GM12872 (cell line): ENCODE results near the gene ELFN1.

Source experiments
- TF ChIP-seq, protein P1 (sequence below): IDR thresholded peaks from 3 replicates; pipeline ENCODE4 v1.5.1; 2011; ENCODE audit warnings: low read depth, mild to moderate bottlenecking, low read length, moderate library complexity; ENCODE audit not compliant: insufficient read depth

The ELFN1 gene

DNA sequence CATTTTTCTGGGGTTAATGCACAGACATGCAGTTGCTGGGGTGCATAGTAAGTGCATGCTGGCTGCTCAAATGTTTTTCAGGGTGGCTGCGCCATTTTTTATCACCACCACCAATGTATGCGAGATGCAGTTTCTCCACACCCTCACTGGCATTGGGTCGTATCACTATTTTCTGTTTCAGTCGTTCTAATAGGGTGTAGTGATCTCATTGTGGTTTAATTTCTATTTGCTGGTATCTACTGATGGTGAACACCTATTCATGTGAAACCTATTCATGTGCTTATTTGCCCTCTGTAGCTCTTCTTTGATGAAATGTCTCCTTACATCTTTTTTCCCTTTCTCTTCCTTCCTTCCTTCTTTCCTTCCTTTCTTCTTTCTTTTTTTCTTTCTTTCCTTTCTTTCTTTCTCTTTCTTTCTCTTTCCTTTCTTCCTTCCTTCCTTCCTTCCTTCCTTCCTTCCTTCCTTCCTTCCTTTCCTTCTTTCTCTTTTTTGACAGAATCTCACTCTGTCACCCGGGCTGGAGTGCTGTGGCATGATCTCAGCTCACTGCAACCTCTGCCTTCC, 84.3 kb downstream of the ELFN1 start:
- TF ChIP-seq, protein P1, sequence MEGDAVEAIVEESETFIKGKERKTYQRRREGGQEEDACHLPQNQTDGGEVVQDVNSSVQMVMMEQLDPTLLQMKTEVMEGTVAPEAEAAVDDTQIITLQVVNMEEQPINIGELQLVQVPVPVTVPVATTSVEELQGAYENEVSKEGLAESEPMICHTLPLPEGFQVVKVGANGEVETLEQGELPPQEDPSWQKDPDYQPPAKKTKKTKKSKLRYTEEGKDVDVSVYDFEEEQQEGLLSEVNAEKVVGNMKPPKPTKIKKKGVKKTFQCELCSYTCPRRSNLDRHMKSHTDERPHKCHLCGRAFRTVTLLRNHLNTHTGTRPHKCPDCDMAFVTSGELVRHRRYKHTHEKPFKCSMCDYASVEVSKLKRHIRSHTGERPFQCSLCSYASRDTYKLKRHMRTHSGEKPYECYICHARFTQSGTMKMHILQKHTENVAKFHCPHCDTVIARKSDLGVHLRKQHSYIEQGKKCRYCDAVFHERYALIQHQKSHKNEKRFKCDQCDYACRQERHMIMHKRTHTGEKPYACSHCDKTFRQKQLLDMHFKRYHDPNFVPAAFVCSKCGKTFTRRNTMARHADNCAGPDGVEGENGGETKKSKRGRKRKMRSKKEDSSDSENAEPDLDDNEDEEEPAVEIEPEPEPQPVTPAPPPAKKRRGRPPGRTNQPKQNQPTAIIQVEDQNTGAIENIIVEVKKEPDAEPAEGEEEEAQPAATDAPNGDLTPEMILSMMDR: no peak

DNA sequence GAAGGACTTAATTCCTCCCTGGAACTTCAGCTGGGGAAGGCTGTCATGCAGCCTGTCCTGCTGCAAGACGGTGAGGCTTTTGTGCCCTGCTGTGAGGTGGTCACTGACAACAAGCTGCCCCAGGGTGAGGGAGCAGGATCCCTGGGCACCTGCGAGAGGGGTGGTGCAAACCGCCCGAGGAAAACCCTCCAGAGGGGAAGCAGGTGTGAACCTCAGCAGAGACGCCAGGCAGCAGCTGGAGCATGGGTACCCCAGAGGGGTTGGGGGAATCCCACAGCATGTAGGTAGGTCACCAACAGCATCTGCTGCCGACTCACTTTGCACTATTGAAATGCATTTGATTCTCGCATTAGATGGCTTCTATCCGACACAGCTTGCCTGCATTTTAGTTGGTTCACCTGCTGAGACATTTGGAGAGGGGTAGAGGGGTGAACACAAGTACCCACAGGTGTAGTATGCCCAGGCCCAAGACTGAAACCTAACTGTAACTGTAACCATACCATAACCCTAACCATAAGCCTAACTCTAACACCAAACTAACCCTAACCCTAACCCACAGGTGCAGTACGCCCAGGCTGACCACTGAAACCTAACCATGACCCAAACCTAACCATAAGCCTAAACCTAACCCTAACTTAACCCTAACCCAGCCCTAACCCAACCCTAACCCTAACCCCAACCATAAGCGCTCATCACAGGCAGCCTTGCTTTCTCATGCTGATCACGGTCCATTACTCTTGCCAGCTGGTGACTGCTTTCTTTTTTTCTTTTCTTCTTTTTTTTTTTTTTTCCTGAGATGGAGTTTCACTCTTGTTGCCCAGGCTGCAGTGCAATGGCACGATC, 85.9 kb downstream of the ELFN1 start:
- TF ChIP-seq, protein P1: no peak

DNA sequence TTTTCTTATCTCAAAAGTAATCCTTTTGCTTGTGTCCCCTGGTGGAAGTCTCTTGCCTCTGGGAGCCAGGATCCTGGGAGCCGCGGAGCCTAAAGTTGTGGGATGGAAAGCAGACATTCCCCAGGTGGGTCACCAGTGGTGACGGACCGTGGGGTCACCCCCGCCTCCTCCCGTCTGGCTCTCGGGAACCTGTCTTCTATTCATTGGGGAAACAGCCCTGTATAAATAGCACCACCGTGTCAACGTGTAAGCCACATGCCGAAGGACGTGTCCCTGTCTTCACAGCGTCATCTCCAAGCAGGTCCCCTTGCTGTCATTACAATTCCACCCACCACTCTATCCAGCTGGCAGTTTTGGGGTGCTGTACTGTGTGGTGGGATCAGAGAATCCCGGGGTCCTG, 87.5 kb downstream of the ELFN1 start:
- TF ChIP-seq, protein P1: no peak

DNA sequence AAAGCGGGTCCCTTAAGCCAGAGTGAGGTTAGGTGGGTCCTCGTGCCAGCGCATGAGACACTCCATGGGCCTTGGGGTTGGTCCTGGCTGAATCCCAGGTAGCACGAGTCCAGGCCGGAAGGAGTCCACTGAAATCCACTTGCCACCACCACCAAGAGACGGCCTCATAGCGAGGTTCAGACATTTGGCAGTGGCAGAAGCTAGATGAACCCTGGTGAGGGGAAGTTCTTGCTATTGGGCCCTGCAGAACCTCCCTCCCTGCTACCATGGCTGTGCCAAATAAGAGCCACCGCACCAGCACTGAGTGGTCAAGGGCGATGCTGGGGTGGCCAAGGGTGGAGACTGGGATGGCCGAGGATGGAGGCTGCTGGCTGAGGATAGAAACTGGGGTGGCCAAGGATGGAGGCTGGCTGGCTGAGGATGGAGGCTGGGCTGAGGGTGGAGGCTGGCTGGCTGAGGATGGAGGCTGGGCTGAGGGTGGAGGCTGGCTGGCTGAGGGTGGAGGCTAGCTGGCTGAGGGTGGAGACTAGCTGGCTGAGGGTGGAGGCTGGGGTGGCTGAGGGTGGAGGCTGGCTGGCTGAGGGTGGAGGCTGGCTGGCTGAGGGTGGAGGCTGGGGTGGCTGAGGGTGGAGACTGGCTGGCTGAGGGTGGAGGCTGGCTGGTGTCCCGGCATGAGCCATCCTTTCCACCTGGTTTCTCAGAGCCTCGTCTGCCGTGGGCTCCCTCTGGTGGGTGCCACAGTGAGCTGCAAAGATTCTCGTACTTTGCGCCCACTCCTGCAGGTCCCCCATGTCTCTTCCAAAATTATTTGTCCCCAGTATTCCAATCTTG, 88.2 kb downstream of the ELFN1 start:
- TF ChIP-seq, protein P1: peak; percentile 56

DNA sequence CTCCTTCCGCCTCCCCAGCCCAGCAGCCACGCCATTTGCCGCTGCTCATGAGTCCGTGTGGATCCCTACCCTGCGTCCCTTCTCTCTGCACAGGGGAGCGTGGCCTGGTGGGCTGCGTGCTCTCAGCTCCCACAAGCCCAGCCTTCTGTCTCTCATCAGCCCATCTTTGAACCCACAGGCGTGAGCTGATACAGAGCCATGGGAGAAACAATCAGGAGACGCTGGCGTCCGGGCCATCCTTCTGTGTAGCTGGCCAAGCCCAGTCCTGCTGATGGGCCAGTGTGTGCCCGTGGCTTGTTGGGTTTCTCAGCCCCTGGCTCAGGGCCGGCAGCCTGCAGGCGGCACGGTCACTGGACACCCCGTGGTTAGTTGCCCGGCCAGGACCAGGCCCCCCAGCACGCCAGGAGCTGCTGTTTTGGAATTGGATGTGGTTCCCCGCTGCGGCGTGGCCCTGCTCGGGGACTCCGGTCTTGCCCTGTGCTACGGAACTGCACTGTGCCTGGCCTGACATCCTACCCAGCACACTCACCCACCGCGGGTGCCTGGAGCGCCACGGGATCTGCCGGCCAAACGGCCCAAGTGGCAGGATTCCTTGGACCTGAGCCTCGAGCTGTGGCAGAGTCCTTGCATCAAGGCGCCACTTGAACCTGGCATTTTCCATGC, 88.9 kb downstream of the ELFN1 start:
- TF ChIP-seq, protein P1: no peak

DNA sequence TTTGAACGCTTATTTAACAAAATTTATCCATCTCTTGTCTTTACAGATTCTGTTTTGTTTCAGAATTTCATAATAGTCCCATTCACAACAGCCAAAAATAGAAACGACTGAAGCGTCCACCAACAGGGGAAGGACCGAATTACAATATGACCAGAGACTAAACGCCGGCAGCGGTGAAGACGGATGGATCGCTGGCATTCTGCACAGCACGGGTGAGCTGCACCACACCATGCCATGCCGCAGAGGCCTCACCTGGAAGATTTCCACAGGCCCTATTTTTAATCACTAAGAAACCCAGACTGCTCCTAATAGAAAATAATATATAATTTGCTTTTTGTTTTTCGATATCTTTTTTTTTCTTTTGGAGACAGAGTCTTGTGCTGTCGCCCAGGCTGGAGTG, 91.0 kb downstream of the ELFN1 start:
- TF ChIP-seq, protein P1: no peak

DNA sequence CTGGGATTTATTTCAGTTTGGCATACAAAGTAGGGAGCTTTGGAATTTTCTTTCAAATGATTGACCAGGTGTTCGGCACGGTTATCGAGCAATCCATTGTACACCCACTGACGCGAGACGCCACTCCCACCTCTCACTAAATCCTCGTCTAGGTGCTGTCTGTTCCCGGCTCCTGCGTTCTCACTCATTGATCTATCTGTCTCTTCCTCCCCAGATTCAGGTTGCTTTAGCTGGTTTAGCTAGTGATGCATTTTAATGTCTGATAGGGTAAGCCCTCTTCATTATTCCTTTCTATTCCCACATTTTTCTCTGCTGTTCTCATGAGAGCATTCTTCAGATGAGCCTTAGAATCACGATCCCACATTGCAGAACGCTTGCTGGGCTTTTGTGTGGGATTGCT, 91.7 kb downstream of the ELFN1 start:
- TF ChIP-seq, protein P1: no peak
